ENCODE data around the gene RGS6.

RGS6 gene

DNA sequence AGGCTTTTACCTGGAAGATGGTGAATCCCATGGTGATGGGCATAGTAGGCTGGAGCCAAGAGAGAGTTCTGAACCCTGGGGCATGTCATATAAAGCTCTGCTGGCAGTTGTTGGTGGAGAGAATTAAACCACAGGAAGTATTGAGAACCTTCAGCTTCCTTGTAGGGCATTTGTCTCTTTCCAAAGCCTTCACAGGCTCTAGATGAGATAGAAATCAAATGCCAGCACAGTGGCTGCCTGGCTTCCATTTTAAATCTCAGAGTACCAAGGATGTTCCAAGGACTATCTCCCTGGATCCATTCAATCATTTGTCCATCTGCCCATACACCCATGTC lies 592.0 kb downstream of the RGS6 start:
- DNase-seq (ENCODE audit: low read depth in 2 of 2), result no peak

DNA sequence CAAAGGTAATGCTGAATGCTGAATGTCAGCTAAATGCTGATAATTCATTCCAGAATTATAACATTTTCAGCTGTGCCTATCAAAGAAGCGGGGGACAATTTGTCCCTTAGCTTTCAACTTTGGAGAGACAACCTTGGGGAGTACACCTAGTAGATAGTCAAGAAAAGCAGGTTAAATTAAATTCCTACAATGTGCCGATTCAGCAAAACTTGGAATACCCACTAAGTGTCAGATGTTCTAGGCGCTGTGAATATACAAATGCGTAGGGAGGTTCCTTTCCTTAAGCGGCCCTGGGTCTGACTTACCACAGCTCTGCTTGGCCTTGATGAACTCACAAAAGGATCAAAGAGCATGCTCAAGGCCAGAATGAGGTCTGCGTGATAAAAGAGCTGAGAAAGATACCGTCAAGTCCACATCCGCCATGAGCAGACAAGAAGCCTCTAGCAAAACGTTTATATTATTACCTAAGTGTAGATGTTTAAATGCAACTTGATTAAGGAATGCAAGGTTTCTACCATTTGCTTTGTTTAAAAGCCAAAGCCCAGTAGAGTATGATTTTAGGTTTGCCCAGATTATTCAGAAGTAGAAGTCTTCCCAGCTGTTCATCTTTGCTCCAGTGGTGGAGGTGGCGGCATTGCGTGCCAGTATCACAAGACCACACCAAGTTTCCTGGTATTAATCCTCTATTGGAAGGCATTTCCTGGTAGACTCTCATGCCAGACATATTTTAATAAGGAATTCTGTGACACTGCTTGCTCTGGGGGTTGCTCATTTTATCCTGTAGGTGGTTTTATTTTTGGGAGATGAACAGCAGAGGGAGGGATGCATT lies 593.1 kb downstream of the RGS6 start:
- no peak for DNase-seq (ENCODE audit: low read depth in 2 of 2)

DNA sequence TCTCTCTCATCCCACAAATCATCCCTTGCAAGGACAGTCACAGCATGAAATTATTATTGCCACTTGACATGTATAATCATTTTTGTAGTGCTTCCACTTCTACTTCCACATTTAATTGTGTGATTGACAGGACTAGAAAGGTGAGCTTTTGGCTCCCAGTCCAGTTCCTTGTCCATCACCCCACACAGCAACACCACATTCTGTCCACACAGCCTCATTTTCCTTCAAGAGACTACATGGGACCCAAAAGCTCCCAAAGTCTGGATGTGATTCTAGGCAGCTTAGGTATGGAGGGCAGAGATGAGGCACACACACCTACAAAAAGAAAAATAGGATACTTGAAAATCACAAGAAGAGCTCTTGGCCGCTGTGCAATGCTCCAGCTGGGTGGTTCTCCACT lies 595.4 kb downstream of the RGS6 start:
- no peak for DNase-seq (ENCODE audit: low read depth in 2 of 2)

DNA sequence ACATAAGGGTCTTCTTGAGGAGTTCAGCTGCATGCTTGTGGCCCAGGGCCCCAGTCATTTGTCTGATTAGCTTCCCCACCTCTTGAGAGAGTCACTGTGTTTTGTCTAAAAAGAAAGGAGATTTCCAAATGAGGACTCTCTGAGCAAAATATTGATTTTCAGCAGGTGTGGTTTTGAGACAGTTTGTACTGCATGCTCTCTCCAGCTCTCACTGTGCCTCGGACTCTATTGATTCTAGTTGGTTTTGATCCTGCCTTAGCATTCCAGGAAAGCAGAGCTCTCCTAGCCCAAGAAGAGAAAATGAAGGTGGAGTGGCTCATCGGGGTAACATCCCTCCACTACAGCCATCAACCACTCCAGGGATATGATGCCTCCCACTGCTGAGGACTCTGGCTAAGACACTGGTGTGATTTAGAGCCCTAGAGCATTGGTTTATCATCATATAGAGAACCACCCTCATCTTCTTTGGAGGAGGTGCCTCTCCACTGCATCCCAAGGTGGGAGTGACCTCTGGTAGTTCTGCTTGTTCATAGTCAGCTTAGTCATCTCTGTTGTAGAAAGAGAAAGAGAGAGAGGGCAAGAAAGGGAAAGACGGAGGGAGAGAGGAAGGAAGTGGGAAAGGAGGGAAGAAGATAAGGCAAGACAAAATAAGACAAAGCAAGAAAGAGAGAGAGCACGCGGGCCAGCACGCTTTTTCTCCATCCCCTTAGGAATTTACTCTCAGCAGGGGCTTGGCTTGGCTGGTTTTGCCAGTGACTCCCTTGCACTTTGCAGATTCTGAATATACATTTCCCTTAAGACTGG lies 596.0 kb downstream of the RGS6 start:
- no peak for DNase-seq (ENCODE audit: low read depth in 2 of 2)

DNA sequence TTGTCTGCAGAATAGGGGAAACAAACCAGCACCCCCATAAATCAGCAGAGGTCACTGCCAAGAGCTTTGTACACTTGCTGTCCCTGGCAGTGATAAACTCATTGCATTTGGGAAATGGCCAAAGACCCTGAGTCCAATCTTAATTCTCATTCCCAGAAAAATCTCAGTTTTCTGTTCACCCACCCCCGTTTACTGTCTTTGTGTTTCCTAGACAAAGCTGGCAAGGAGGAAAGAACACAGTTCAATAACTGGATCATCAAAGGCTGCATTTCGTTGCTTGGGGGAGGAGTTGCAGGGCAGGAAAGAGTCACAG lies 596.6 kb downstream of the RGS6 start:
- no peak for DNase-seq (ENCODE audit: low read depth in 2 of 2)

DNA sequence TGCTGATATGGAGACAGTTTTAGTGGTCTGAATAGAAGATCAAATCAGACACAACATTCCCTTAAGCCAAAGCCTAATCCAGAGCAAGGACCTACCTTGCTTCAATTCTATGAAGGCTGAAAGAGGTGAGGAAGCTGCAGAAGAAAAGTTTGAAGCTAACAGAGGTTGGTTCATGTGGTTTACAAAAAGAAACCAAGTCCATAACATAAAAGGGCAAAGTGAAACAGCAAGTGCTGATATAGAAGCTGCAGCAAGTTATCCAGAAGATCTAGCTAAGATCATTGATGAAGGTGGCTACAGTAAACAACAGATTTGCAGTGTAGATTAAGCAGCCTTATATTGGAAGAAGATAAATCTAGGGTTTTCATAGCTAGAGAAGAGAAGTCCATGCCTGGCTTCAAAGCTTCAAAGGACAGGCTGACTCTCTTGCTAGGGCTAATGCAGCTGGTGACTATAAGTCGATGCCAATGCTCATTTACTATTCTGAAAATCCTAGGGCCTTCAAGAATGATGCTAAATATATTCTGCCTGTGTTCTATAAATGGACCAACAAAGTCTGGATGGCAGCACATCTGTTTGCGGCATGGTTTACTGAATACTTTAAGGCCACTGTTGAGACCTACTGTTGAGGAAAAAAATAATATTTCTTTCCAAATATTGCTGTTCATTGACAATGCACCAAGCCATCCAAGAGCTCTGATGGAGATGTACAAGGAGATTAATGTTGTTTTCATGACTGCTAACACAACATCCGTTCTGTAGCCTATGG lies 600.6 kb downstream of the RGS6 start:
- no peak for DNase-seq (ENCODE audit: low read depth in 2 of 2)

DNA sequence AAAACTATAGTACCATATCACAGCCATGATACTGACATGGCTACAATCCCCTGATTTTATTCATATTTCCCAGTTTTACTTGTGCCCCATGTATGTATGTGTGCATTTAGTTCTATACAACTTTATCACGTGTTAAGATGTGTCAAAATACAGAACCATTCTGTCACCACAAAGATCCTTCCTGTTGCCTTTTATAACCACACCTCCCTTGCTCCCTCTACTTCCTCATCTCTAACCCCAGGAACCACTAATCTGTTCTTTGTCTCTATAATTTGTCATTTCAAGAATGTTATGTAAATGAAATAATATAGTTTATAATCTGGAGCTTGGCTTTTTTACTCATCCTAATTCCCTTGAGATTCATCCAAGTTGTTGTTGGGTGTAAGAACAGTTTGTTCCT lies 603.3 kb downstream of the RGS6 start:
- no peak for DNase-seq (ENCODE audit: low read depth in 2 of 2)

DNA sequence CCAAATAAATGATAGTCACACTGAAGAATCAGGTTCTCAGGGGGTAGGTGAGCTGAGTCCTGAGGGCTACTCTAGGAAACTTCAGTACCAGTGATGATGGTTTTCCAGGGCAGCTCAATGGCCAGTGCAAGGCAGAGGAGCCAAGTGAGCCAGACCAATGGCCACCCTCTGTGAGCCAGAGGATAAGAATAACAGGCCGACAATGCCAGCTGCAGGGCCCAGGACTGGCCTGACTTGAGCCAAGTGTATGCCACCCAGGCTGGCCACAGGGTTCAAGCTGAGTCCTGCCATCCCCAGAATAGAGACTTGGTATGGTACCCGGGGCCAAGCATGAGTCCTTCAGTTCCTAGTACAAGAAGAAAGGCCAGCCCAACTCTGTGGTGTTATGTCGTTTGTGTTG lies 606.2 kb downstream of the RGS6 start:
- DNase-seq (ENCODE audit: low read depth in 2 of 2), result no peak

DNA sequence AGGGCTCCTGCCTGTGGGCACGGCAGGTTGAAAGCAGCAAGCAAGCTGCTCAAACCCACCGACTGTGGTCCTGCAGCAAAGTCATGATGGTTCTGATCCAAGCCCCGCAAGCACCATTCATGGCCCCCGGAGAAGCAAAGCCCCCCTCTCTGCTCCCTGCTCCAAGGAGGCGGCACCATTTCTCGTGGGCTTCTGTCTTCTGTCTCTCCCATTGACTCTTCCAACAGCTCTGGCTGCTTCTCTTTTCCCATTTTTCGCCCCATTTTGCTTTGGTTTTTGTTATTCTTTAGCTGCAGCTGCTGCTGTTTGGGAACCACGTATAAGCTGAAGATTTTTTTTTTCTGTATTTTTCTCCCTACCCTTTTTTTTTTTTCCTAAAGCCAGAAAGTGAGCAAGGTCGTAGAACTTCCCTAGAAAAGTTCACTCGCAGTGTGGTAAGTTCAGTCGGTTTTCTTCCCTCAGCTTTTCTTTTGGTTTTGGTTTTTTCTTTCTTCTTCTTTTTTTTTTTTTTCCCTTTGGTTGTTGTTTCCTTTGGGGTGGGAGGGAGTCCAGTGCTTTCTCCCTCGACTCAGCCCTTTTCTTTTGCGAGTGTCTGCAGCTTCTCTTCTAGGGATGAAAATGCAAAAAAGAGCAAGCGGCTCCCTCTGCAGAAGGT lies 607.6 kb downstream of the RGS6 start:
- DNase-seq (ENCODE audit: low read depth in 2 of 2), result no peak

DNA sequence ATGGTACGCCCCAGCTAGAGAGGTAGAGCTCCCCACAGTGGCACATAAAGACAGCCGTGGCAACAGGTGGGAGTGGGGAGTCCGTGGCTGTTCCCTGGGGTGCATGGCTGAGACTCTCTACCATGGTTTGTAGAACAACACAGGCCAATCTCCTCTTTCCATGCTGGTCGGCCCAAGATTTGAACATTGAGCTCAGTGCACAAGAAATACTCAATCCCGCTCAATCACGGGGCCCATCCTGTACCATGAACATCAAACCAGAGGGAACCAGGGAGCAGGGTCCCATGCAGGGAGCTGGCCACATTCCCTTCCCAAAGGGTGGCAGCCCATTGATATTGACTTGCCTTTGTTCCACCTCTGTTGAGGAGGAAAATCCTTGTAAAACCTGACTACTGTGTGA lies 608.6 kb downstream of the RGS6 start:
- DNase-seq (ENCODE audit: low read depth in 2 of 2), result no peak

DNA sequence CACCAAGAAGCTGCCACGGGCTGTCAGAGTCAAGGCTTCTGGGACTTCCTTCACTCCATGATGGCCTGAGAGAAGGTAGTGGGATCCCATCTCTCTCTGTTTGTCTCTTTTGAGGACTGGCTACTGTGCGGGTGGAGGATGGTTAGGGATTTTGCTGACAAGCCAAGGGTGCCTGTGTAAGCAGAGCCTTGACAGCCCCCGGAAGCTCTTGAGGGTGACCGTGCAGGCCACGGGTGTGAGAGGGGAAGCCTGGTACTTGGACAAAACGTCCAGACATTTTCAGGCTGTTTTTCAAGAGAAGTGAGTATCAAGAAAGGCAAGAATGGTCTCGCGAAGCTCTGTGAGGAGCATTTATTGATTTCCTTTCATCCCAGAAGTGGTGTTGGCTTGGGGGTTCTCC lies 609.3 kb downstream of the RGS6 start:
- no peak for DNase-seq (ENCODE audit: low read depth in 2 of 2)

DNA sequence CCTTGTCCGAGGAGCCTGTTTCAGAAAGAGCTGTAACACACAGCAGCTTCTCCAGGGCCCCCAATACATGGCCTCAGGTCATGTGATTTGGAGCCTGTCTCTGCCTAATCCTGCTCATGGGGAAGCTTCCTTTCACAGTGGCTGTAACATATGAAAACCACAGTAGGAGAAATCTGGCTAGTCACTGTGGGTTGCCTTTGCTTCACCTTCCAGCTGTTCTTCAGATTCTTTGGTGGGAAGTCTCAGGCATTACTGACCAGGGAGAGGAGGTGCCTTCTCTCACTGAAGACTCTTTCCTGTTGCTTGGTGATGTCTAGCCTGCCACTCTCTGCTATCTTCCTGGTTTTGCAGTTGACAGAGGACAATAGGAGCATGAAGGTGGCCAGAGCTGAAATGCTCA lies 611.1 kb downstream of the RGS6 start:
- no peak for DNase-seq (ENCODE audit: low read depth in 2 of 2)

DNA sequence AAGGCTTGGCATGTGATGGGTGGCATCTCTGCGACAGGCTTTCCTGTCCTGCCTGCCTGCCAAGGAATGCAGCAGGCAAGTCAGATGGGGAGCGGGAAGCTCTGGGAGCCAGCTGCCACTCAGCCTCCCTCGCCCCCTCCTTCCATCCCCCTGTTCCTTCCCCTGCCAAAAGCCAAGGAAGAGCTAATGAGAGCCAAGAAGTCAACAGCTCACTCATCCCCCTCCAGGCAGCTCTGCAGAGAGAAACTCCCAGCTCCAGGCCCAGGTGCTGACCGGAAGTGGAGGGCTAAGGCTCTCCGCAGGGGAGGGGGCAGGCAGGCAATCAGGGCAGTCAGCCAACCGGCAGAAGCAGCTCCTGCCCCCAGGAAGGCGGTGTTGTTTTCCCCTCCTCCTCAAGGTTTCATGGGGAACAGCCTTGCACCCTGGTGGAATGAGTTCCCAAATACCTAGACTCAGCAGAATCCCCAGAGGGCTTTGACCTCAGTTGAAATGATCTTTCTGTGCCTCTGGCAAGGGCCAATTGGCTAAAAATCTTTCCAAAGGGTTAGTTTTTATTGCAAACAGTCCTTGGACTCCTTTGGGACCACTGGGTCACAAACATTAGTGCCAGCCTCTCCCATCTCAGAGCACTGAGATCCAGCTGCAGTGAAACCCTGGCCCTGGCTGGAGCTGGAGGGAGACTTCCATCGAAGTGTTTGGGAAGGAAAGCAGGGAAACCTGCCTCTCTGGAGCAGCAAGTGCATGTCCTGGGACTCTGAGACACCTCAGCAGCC lies 612.6 kb downstream of the RGS6 start:
- DNase-seq (ENCODE audit: low read depth in 2 of 2), result no peak

DNA sequence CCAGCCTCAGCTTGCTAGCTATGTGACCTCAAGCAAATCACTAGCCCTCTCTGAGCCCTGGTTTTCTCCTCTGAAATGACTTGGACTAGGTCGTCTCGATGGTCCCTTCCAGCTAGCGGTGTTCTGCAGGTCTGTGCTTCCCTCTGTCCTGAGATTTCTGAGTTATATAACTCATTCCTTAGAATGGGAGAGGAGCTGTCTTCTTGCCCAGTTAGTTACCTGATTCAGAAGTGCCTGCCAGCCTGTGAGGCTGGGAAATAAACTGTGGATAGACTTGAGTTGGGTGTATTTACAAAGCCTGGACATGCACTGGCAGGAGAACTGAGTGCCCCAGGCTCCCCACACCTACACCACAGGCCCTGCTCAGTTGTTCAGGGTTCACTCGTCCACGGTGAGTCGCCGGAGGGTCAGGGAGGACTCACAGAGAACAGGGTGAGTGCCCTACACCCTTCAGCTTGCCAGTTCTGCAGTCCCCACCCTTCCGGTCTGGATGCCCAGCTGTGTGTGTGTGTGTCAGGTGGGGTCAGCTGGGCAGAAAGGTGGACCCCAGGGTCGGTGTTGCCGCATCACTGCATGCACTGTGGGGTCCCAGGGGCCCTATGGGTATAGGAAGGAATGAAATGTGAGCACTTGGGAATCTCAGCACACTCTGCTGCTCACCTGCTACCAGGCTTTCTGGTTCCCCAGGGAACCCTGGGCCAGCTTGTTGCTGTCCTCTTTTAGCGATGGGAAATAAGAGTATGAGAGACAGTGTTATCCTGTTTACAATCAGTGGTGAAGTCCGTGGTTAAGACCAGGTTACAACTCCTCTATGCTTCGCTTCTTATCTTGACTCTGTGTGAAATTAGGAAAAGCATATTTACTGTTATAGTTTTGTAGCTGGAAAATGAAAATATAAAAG lies 613.4 kb downstream of the RGS6 start:
- no peak for DNase-seq (ENCODE audit: low read depth in 2 of 2)

DNA sequence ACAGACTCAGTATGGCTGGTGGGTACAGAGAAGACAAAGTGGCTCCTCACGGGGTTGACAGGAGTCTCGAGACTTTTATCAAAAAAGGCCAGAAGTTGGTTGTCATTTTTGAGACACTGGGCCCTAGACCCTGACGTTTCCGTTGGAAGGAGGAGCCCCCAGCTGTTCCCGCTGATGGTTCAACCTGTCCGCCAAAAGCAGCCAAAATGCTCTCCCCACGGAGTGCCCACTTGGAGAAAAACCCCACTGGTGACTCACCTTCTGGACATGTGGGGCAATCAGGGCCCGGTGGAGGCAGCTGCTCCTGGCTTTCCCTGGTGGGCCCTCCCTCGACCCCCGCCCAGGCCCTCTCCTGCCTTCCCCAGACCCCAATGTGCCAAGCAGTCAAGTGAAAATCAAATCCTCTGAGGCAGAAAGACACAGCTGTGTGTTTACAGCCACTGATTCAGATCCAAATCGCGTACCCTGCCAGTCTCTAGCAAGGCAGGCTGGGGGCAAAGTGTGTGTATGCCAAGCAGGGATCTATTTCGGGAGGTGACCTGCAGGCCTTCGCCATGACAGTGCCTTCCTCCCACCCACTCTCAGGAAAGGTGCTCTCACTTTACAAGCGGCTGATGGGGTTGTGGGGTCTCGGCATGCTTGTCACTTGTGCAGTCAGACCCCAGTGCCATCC lies 614.3 kb downstream of the RGS6 start:
- DNase-seq (ENCODE audit: low read depth in 2 of 2), result no peak

DNA sequence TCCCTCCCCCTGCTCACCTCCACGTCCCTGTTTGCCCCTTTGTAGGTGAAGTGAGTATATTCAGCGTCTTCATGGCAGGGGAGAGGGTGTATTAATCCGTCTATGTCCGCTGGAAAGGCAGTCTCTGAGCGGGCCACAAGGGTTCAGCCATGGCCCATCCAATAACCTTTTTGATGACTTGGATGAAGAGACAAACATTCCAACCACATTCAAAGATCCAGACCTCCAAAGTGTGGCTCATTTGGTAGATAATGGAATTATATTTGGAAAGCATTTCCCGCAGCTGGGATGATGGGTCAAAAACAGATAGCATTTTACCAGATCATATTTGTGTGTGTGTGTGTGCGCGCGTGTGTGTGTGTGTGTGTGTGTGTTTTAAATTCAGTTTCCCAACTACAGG lies 615.8 kb downstream of the RGS6 start:
- DNase-seq (ENCODE audit: low read depth in 2 of 2), result no peak

DNA sequence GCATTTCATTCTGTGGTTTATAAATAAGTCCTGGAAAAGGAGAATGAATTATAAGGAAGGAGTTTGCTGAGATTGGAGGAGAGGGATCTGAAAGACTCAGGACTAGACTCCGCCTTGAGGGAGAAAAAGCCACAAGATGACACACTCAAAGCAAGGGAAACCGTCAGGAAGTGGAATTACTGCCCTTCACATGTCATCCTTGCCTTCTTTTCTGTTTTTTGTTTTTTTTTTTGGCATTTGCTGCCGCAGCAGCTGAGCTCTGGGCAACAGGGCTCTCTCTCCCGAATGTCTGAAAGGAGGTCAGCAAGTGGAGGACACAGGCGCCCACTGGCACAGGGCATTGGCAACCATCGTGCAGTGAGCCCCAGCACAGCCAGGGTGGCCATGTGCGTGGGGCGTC lies 616.8 kb downstream of the RGS6 start:
- no peak for DNase-seq (ENCODE audit: low read depth in 2 of 2)

DNA sequence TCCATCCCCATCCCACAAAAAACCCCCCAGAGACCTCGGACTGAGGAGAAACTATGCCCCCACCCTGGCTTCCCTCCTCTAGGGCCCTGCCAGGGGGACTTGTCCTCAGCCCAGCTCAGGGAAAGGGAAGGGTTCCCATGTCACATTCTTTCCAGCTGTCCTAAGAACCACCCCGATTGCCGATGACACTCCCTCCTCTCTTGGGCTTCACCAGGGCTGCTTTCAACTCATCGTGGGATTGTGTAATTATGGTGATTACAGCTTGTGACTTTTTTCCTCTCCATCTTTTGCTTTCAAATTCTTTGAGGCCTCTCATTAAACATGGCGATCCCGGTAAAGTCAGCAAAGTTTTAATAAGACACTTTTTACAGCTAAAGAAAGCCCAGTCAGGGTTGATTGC lies 617.6 kb downstream of the RGS6 start:
- no peak for DNase-seq (ENCODE audit: low read depth in 2 of 2)

DNA sequence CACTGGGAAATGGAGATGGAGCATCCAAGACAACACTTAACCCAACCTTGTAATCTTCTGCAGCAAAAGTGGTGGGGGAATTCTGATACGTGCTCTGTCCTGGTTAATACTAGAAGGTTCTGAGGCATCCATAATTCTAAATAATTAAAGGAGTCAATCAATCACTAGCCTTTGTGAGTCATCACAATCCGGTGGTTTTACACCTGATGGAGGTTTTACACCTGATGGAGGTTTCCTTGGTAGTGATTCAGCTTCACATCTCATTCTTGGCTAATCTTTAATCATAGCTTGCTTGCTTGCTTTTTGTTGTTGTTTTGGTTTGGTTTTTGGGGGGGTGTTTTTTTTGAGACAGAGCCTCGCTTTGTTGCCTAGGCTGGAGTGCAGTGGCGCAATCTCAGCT lies 618.3 kb downstream of the RGS6 start:
- no peak for DNase-seq (ENCODE audit: low read depth in 2 of 2)

DNA sequence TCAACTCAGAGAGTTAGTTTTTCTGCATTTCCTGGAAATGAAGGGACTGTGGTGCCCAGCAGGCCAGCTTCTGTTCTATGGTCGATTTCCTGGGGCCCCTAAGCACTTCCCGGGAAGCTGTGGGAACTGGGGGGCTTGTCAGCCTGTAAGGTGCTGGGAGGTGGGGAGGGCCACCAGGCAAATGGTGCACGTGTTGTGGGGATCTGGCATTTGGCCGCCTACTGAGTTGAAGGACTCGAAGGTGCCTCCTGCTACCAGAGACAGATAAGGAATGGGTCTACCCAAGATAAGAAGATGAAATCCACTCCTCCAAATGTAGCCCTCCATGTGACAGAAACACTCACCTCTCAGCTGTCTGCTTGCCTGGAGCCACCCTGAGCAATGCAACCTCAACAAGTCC lies 620.0 kb downstream of the RGS6 start:
- no peak for DNase-seq (ENCODE audit: low read depth in 2 of 2)
